Activated CD8-positive, alpha-beta memory T cell treated with anti-CD3 and anti-CD28 coated beads for 1 hour (primary cell): ENCODE data around the gene TBCK.

Source experiments
- DNase-seq, 2 donors: peaks; one replicate each; pipeline ENCODE4 v3.0.0-alpha.2; 2020; ENCODE audit warnings: low read depth in 1 of 2; ENCODE audit errors: extremely low read depth in 1 of 2

The TBCK gene

DNA sequence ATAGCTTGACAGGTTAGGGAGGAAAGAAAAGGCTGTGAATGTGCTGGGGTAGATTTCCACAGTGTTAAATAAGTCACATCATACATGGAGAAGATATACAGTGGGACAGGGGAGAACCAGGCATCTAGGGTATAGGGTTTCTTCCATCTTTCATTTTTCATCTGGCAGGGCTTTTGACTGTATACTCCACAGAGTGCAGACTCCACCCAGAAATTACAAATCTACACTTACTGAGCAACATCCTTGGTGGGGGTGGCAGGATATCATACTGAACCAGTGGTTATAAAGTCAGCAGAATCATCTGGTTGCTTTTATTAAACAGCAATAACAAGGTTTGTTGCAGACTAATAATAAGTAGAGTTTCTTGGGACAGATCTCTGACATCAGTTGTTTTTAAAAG is 266.5 kb downstream of the TBCK start:
- DNase-seq, result no peak

DNA sequence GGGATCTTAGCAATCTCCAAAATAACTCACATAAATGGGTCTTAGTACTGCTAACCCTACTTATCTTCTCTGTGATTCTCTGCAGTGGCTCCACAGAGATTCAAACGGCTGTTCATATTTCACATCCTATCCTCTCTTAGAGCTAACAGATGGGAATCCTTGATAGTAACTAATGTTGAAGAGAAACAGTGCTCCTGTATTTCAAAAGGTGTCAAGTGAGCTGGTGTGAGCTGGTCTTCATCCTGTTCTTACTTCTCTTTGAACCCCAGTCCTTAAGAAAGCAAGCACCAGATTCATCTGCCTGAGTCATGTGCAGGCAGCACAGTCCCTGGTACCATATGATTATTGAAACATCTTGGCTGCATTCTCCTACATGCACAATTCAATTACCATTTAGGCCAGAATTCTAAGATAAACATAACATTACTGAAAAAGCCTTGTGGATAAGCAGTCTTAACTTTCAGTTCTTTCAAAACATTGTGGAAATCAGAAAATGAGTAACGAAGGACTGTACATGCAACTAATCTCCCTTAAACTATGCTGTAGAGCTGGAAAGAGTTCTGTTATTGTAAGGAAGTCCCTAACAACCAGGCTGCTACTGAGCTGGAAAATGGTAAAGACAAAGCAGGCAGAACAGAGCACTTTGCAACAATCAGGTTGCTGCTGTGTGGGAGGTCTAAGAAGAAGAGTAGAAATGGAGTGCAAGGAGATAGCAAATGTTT is 267.6 kb downstream of the TBCK start:
- no peak for DNase-seq

DNA sequence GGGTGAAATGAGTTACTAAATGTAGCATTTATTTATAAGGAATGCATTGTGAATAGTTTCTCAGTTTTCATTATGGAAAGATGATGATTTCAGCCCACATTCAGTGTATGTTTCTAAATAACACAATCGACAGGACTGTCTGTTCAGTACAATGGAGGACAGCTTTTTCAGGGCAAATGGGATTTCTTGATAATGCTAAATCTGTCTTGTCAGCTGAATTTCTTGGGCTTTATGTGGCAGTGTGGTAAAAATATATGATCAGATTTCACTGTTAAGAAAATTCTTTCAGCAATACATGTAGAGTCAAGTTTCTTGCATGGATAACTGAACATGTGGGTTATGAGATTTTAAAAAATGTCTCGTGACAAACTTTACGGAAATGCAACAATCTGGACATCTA is 269.9 kb downstream of the TBCK start:
- no peak for DNase-seq

DNA sequence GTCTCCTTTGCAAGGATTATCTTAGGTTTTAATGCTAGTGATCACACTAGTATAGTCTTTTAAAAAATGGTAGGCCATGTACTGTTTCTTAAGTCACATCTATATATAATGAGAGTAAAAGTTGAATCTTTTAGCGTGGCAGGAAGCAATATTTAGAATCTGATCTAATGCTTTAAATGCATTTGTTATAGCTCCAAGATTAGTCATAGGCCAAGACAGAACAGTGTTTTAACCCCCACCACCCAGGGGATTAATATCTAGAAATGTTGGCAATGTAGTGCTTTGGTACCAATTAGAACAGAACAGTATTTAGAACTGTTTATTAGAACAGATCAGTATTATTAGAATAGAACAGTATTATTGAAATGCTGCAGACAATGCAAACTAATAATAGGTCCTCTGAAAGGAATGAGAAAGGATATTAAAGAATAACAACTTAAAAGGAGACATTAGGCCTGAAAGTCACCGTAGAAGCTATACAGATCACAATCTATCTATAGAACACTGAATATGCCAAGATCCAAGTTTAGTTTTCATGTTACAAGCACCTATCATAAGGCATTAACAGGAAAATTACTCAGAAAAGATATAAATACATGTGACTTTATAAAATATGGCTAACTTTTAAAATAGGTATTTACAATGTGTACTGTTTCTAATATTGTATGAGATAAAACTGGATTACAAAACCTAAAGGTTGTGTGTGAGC is 274.6 kb downstream of the TBCK start:
- DNase-seq, result no peak

DNA sequence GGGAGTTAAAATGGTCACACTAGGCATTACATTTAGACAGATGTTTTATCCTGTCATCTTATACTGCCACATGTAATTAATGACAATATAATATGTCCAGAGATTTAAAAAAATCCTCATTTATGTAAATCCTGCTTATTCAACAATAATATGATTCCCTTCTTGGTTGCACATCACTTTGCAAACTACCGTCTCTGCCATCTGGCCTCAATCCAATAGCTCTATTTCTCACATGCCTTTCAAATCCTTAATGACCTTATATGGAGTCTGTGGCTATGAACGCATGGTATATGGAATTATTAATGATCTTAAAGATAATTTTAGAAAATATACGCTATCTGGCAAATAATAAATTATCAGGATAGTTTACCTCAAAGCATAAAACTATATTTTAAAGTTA is 276.2 kb downstream of the TBCK start:
- no peak for DNase-seq

DNA sequence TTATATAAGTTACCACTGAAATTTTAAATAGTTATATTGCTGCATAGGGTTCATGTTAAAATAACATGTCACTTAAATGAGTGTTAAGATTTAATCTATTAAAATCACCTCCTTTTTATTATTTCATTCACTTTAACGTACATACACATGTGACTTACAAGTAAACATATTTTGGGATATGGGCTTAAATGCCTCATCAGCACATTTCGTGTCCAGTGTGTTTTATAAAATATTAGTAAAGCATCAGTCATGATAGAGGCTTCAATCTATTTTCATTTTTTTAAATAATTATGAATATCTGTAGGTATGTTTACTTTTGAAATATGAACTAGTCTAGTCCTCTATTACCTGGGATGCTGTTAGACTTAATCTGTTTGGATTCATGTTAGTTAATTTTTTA is 277.1 kb downstream of the TBCK start:
- no peak for DNase-seq

DNA sequence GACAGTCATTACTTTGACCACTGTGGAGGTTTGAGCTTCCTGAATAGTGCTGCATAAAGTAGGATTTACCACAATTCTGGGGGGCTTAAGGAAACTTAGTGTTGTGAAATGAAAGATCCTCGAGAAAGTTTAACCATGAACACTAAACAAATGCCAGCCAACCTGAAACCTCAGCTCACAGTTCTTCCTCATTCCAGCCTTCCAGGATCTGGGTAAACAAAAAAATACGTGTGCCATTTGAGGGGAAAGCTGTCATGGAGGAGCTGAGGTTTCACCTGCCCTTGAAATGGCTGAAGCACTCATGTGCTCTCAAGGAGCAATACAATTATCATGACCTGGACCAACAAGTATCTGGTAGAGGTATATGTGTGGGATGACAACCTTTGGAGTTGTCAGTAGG is 278.0 kb downstream of the TBCK start:
- DNase-seq, result no peak

DNA sequence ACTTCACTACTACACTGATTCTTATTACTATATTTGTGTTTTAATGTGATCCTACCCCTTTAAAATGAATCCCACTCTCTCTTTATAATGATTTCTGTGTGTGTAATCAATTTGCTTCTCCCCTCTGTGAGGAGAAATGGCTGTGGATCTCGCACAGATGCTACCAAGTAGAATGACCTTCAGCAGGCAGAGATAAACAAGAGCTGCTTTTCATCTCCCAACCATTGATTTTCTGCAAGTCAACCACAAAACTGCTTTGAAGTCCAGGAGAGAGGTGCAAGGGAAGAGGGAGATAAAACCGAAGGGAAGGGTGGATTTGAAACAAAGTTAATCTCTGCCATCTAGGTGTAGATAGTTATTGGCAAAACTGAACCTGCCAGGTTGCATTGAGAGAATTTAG is 279.2 kb downstream of the TBCK start:
- no peak for DNase-seq

DNA sequence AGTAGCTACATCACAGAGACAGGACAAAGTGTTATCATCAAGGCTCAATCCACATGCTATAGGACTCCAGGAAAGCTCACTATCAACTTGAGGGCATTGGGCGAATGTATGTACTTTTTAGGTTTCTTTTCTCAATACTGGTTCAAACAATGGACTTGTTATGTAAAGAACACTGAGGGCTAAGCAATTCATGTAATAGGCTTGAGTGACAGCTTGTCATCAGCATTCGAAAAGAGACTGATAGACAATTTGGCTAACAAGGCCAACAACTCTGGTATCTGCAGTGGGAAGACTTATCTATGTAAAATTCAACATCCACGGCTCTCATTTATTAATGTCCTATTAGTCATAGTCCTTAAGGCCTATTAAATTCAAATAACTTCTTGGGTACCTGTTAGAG is 279.7 kb downstream of the TBCK start:
- no peak for DNase-seq

DNA sequence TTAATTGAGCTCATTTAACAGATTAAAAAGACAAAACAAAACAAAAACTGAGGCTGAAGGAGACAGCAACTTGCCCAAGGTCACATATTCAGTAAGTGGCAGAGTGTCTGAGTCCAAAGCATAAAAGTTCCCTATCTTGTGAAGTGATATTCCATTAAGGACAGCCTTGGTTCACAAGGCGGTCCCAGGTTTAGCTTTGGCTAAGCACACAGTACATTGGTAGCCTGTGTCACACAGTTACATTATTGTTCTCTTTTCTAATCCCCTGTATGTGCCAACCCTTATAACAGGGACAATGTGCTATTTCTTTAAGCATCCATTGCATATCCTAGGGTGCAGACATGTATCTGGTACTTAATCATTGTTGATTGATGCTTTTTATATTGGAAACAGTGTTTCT is 280.8 kb downstream of the TBCK start:
- DNase-seq, result no peak

DNA sequence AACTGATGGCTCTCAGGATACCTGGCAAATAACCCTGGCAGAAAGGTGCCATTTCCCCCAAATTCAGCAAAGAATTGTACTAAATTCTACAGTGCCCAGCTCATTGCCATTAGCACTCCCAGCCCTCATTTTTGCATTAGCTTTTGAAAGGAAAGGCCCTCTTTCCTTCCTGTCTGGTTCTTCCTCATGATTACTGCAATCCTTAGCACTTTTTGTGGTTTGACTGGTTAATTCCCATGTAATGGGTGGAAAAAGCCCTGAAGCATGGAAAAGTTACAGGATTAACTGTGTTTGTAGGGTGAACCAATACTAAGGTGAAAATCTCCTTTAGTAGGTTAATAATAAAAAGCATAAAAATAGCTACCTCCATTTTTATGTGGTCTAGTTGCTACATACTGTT is 281.3 kb downstream of the TBCK start:
- DNase-seq, result no peak

DNA sequence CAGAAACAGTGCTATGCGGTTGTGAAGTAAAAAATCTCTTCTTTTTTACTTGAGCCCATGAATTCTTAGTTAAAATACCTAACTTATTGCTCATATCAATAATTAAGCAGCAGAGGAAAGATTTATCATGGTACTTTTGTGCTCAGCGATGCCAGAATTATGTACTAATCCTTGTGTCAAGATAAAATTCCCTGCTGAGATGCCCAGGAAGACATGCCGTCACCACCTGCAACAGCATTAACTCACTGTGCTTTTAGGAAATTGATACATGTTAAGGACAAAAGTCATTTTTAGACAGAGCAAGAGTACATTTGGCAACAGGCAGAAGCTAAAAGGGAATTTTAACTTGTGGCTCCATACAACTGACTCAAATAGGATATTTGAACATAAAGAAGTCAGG is 281.8 kb downstream of the TBCK start:
- no peak for DNase-seq

DNA sequence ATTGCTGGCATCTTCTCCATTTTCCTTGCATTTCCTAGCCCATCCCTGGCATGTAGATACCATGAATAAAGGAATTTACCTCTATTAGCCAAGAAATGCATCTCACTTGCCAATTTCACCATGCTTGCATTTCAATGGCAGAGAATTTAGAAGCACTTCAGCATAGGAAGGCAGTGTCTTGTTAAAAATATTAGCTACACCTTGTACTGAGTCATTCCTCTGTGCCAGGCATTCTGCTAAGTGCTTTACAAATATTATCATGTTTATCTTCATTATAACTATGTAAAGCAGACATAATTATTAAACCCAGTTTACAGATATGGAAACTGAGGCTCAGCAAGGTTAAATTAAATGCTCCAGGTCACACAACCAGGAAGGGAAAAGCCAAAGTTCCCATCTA is 282.5 kb downstream of the TBCK start:
- DNase-seq, result no peak

DNA sequence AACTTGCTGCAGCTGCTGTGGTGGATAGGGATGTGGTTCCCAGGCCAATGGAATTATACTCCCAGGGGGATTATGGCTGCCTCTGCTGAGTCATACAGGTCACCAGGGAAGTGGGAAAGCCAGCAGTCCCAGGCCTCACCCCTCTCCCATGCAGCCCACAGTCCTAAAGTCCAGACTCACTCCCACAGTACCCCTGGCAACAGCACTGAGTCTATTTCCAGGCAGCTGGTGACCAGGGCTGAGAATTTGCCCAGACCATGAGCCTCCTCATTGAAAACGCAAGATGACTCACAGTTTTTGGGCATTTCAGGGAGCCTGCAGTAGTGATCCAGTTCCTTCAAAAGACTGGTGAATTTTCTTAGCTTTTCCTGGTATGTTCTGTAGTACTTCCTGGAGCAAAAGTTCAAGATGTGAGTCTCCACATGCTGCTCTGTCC is 283.1 kb downstream of the TBCK start:
- DNase-seq, result no peak

DNA sequence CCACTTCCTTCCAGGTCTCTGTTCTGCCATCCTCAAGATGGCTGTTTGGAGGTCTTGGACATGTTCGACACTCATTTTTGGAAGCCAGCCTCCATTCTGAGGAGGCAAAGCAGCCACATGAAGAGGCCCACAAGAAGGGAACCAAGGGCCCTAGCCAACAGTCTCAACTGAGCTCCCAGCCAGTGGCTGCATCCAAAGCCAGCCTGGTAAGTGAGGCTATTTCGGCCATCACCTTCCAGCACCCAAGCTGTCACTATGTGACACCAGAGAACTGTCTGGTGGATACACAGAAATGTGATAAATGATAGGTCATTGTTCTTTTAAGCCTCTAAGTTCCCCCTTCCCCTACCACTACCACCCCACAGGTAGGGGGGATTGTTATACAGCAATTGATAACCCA is 293.6 kb downstream of the TBCK start:
- DNase-seq, result no peak

DNA sequence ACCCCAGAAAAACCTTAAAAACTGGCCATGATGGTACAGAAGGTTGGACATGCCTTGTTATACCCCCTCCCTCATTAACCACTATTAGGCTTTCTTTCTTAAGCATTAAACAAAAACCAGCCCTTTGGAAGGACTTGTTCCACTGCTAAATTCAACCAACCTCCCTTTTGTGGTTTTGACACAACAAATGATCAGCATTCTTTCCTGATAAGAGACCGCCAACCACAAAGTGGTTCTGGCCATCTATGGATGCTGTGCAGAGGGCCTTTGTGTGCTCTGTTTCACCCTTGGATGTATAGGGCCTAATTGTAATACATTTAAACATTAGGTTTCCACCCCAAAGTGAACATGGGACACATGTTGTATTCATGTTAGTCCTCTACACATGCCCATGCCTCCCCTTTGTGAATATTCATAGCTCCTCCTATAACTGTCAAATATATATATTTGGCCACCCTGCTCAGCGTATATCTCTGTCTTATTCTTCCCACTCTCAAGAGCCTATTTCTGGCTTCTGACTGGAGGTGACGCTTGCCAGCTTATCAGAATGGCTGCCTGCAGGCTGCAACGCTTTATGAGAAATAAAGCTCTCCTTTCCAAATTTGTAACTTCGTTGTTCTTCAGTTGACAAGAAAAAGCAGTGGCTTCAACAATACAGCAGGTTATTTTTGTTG is 294.1 kb downstream of the TBCK start:
- no peak for DNase-seq

DNA sequence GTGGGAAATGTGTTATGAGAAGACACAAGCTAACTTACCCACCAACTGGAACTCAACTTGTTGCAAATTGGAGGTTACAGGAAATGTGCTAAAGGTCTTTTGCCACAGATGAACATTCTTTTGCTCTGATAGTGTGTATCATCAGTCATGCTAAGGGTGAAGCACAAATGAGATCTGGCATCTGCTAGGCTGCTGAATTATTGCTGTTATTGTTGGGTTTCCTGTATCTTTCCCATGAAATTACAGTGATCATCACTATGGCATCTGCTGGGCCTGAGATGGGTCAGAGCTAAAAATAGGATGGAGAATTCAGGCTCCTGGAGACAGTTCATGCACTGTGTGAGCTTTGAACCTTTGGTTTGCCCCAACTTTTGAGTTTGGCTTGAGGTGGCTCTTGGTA is 296.2 kb downstream of the TBCK start:
- DNase-seq, result no peak

DNA sequence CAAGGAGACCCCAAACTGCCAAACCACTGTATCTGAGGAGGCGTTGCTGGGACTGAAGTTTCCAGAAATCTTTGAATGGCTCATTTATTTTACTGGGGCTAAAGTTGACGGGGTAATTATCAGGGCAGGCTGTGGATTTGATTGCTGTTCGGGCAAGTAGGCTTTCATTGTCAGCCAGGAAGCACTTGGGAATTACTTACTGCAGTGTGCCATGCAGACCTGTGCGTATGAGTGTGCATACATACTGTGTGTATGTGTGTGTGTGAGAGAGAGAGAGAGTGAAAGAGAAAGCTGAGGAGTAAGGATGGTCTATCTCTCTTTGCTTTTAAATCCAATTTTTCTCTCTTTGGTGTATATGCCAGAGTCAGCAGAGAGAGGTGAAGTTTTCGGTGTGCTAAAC is 298.0 kb downstream of the TBCK start:
- DNase-seq, result no peak

DNA sequence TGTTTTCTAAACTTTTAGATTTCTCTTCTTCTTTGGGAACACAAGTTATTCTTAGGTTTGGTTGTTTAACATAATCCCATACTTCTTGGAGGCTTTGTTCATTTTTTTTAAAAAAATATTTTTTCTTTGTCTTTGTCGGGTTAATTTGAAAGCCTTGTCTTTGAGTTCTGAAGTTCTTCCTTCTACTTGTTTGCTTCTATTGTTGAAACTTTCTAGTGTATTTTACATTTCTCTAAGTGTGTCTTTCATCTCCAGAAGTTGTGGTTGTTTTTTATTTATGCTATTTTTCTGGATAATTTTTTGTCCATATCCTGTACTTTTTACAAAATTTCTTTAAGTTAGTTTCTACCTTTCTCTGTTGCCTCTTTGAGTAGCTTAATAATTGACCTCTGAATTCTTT is 304.6 kb downstream of the TBCK start:
- DNase-seq, result no peak

DNA sequence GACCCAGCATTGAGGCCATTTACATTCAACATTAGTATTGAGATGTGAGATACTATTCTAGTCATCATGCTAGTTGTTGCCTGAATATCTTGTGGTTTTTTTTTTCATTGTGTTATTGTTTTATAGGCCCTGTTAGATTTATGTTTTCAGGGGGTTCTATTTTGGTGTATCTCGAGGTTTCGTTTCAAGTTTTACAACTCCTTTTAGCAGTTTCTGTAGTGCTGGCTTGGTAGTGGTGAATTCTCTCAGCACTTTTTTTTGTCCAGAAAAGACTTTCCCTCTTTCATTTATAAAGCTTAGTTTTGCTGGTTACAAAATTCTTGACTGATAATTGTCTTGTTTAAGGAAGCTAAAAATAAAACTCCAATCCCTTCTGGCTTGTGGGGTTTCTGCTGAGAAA is 305.2 kb downstream of the TBCK start:
- no peak for DNase-seq

DNA sequence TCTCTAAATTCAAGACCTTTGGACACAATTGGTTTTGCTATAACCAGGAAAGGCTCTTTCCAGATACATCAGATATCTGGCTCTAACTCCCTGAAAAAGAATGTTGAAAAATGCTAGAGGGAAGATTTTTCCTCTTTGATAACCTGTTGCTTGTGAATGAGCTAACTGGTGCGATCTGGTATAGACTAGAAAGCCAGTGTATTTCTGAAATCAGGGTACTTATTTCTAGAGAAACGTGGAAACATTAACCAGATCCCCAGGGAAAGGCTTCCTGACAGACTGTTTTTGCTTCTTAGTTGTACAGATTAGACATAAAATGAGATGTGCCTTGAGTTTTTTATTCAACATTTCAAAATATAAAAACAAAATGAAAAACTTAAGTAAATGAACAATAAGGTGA is 313.0 kb downstream of the TBCK start:
- DNase-seq, result no peak
